NK-92 (cell line): Measurements from ENCODE around the gene ATP1A2.

Experiments used
- DNase-seq: peaks from one replicate; lab custom pipeline; 2025; ENCODE audit not compliant: unreplicated experiment; lab: John Stamatoyannopoulos, UW

The ATP1A2 gene

DNA sequence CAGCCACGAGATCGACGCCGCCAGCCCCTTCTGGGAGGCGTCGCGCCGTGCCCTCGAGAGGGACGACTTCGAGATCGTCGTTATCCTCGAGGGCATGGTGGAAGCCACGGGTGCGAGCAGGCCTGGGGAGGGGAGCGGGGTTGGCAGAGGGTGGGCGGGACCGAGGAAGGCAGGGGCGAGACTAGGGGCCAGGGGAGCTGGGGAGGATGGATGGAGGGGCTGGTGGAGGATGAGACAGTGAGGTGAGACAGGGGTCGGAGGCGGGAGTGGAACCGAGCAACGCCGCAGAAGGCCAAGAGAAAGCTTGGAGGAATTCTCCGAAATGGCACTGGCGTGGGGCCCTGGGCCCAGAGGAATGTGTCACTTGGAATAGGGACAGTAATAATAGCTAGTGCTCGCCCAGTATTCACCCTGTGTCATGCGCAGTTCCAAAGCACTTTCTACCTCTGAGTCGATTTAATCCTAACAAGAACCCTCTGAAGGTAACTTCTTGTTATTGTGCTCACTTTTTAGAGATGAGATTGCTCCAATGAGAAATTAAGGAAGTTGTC is 30.7 kb upstream of the ATP1A2 start:
- DNase-seq, result no peak

DNA sequence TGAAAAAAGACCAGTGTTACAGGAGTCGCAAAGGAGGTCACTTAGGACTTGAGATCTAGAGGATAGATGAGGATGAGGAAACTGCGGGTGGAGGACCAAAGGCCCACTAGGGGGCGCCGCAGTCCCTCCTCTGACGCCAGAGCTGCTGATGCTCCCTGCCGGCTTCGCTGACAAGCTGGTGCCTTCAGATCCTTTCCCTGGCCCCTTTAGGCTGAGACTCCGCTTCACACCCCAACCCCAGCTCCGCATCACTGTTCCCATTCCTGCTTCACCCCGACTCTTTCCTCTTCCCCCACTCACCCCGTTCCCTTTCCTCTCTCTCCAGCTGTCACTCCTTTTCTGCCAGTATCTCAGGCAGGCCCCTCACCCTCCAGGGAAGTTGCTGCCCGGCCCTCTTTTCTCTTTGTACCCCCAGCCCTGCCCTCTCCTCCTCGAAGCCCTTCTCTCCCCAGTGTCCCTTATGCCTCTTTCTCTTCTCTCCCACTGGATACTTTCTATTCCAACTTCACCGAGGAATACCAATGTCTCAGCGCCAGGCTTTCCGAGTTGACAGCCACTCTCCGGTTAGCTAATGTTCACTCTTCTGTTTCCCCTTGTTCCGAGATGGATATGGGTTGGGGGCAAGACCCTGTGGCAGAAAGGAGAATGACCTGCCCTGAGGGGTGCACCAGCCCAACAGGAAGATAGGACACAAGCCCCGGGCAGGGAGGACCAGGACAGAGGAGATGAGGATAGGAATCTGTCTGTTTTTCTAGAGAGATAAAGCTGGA is 29.7 kb upstream of the ATP1A2 start:
- no peak for DNase-seq

- DNase-seq, result no peak
These were observed 29.1 kb upstream of the ATP1A2 start for GRCh38 chr1:160086456-160086892.

- DNase-seq, result no peak
These were observed 28.4 kb upstream of the ATP1A2 start for GRCh38 chr1:160087118-160087662.

- DNase-seq, result no peak
These were observed 25.7 kb upstream of the ATP1A2 start for GRCh38 chr1:160089883-160090282.

- DNase-seq, result no peak
These were observed 24.8 kb upstream of the ATP1A2 start for GRCh38 chr1:160090760-160091159.

DNA sequence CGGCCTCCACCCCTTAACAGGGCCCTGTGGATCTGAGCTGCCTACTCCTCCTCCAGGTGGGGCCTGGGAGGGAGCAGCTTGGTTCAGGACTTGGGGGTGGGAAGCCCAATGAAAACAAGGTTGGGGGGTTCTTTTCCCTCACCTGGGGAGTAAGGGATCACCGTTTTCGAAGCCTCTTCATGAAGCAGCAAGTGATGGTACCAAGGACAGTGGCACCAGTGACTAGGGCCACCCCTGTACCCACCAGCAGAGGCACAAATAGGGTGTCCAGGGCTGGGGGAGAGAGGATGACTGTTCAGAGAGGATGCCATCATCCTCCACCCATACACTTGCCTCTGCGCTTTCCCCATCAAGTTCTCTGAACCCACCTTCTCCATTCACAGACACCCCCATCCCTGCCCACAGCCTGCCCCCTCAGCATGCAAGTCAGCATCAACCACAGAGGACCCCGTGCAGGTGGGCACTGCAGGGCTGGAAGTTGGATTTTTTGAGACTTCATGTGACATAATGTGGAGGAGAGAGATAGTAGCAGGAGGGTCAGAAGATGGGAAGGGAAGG is 23.8 kb upstream of the ATP1A2 start:
- DNase-seq, result no peak

DNA sequence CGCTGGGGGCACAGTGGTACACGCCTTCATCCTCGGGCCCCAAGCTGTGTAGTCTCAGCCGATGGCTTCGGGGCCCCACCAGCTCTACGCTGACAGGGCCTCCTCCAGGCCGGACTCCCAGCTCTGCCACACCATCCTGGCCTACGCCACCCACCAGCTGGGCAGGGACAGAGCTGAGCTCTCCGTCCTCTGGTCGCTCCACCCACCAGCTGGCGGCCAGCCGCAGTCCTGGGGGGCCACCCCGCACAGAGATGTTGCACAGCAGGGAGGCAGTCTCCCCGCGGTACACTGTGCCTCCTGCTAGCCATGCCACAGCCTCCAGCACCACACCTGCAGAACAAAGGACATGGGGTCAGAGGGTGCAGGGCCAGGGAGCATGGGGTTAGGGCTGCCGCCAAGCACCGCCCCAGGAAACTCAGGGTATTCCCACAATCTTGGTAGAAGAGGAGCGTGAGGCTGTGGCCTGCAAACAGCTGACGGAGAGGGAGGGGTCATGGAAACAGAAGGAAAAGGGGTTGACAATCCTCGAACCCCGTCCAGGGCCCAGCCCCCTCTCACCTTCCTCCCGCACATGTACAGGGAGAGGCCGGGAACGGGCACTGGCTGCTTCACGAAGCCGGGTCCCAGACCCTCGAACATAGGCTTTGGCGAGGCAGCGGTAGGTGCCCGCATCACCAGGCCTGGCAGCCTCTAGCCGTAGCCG is 23.0 kb upstream of the ATP1A2 start:
- no peak for DNase-seq

GRCh38 chr1:160093069-160093395 is 22.5 kb upstream of the ATP1A2 start:
- no peak for DNase-seq

DNA sequence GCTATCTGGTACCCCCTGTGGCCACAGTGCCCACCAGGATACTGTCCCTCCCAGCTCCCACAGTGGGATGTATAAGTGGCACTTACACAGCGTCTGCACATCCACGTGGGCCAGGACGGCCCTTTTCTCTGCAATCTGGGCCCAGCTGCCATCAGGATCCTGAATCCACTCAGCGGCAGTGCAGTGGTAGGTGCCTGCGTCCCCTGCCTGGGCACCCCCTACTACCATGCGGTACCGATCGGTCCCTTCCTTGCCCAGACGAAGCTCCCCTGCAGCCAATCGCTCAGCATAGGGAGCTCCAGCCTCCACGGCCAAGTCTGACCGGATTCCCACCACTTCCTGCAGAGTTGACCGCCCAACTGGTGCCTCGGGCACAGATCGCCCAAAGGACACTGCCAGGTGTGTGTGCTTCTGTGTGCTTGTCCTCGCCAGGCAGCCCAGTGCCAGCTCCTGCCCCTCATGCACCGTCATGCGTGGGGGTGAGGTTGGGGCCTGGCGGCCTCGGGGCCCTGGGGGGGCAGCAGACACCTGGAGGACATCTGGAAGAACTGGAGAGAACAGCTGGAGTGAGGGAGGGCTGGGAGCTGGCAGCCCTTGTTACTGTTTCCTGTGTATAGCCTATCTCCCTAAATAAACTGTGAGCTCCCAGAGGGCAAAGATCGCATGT is 21.8 kb upstream of the ATP1A2 start:
- DNase-seq, result no peak

DNA sequence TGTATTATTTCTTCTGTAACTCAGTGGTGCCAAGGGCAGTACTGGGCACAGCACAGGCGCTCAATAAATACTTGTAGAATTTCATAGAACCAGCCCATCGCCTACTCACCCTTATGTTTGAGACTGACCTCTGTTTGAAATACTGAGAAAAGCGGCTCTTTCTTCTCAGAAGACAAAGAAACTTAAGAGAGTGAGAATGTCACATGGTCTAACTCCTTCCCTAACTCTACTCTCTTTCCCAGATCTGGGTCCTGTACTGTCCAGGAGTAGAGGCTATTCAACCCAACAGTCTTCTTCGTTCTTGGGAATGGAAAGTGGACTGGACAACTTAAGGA is 21.3 kb upstream of the ATP1A2 start:
- no peak for DNase-seq

DNA sequence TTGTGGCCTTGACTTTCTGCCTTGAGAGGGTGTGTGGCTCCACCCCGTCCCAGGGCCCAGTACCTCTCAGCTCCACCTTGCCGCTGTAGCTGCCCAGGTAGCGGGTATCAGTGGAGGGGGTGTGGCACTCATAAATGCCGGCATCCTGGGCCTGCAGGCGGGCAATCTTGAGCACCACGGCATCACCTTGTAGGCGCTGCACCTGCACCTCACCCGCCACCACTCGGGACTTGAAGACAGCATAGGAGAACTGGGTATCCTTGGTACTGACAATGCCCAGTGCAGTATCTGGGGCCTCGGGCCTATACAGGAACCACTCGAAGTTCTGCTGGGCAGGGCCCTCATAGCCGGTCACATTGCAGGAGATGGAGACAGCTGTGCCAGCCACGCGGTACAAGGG is 20.8 kb upstream of the ATP1A2 start:
- DNase-seq, result no peak

GRCh38 chr1:160095382-160096105 is 20.0 kb upstream of the ATP1A2 start:
- no peak for DNase-seq

DNA sequence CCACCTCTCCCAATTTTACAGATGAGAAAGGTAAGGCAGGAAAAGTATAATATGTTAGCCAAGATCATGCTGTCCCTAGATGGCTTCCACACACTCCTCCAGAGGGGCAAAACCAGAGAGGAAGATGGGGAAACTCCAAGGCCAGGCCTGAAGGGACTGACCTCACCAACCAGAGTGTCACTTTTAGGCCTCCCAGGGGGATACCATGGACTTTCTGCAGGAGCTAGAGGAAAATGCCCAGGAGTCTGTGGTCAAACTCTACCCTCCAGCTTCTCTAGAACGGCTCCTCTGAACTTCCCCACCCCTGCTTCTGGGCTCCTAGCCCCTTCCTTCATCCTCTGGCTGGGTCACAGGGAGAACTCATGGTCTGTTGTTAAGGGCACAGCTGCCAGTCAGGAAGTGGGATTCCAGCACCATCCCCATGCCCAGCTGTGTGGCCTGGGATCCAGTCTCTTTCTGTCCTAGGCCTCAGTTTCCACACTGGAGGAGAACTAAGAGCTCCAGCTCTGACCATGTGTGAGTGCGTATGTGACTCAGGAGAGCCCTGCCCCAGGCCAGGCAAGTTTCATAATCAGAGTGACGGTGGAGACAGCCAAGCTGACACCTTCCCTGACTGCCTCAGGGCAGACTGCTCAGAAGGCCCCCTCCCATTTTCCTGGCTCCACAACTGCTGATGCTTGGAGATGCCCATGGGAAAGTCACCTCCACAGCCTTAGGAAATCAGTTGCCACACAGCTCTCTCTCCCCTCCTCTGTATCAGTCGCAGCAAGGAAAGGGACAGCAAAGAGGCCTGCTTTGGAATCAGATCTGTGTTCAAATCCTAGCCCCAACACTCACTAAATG is 19.1 kb upstream of the ATP1A2 start:
- DNase-seq, result no peak

DNA sequence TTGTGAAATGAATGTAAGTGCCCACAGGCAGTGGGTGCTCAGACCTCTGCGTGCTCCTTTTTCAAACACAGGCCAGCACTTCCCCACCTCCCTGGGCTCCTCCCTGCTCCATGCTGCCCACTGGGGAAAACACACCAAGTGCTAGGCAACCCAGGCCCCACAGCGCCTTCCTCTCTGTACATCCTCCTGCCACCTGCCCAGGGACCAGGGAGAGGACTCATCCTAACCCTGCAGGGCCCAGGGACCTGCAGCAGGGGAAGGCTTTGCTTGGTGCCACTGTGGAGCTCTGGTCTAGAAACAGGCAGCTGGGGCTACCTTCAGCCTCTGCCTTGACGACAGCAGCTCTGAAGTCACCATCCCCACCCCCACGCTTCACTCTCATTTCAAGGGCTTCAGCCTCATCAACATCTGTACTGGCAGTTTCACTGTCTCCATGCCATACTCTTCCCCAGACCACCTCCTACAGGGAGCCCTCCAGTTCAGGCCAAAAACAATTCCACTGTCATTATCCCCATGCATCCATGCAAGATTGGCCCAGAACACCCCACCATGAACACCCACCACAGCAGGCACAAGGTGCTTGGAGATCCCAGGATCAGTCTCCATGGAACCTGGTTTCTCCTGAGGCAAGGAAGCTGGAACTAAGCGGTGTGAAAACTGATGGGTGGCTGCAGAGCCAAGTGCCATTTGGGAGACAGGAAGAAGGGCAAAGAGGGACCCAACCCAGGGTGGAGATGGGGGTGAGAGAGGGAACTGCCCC is 18.2 kb upstream of the ATP1A2 start:
- no peak for DNase-seq

- peak; percentile 90 for DNase-seq
These were observed 17.4 kb upstream of the ATP1A2 start, which contains the start of gene IGSF8 for GRCh38 chr1:160097911-160098851. Gene IGSF8, minus strand, starts transcription at chr1:160098619. Its CDS starts 147 bp downstream, at chr1:160098472.

DNA sequence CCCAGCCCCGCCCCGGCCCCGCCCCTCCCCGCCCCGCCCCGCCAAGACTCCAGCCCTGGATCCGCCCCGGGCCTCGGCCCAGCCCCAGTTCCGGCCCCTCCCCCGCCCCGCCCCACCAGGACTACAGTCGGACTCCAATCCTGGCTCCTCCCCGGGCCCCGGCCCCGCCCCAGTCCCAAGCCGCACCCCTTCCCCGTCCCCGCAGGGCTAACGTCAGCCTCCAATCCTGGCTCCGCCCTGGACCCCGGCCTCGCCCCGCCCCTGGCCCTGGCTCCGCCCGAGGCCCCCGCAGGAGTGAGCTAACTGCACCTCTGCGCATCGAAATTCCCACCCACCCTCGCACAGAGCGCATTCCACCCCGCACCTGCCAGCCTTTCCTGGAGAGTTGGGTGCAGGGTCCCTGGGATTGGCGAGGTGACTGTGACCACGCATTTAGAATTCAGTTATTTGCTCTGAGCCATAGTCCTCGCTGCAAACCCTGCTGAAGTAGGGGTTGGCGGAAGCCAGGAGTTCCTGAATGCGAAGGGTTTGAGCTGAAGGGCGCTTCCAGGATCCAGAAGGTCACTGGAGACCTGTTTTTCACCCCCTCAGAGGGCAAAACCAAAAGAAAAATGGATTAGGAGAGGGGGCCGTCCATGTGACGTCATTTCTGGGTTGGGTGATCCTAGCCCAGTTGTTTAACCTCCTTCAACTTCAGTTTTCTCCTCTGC is 16.6 kb upstream of the ATP1A2 start:
- peak; percentile 91 for DNase-seq
